ENCODE measurements around the gene C3orf20.

- no peak for TF ChIP-seq CTCF (IDR thresholded peaks at IDR 0.05)
- no peak for TF ChIP-seq POLR2A (IDR thresholded peaks at IDR 0.05)
These were observed 114.3 kb downstream of the C3orf20 start for GRCh38 chr3:14789221-14789620.
